ENCODE results near the gene SEC14L3. TPM values are rescaled to one million over a fixed set of nuclear protein-coding genes. Genes with fewer than 3 reads are reported as not detected.

The SEC14L3 gene
- total and polyA plus RNA-seq, 2 of the 13 experiments (the other 11 are each of a cell fraction or from before 2014, with no cell fraction given): not detected

- TF ChIP-seq, protein P1, sequence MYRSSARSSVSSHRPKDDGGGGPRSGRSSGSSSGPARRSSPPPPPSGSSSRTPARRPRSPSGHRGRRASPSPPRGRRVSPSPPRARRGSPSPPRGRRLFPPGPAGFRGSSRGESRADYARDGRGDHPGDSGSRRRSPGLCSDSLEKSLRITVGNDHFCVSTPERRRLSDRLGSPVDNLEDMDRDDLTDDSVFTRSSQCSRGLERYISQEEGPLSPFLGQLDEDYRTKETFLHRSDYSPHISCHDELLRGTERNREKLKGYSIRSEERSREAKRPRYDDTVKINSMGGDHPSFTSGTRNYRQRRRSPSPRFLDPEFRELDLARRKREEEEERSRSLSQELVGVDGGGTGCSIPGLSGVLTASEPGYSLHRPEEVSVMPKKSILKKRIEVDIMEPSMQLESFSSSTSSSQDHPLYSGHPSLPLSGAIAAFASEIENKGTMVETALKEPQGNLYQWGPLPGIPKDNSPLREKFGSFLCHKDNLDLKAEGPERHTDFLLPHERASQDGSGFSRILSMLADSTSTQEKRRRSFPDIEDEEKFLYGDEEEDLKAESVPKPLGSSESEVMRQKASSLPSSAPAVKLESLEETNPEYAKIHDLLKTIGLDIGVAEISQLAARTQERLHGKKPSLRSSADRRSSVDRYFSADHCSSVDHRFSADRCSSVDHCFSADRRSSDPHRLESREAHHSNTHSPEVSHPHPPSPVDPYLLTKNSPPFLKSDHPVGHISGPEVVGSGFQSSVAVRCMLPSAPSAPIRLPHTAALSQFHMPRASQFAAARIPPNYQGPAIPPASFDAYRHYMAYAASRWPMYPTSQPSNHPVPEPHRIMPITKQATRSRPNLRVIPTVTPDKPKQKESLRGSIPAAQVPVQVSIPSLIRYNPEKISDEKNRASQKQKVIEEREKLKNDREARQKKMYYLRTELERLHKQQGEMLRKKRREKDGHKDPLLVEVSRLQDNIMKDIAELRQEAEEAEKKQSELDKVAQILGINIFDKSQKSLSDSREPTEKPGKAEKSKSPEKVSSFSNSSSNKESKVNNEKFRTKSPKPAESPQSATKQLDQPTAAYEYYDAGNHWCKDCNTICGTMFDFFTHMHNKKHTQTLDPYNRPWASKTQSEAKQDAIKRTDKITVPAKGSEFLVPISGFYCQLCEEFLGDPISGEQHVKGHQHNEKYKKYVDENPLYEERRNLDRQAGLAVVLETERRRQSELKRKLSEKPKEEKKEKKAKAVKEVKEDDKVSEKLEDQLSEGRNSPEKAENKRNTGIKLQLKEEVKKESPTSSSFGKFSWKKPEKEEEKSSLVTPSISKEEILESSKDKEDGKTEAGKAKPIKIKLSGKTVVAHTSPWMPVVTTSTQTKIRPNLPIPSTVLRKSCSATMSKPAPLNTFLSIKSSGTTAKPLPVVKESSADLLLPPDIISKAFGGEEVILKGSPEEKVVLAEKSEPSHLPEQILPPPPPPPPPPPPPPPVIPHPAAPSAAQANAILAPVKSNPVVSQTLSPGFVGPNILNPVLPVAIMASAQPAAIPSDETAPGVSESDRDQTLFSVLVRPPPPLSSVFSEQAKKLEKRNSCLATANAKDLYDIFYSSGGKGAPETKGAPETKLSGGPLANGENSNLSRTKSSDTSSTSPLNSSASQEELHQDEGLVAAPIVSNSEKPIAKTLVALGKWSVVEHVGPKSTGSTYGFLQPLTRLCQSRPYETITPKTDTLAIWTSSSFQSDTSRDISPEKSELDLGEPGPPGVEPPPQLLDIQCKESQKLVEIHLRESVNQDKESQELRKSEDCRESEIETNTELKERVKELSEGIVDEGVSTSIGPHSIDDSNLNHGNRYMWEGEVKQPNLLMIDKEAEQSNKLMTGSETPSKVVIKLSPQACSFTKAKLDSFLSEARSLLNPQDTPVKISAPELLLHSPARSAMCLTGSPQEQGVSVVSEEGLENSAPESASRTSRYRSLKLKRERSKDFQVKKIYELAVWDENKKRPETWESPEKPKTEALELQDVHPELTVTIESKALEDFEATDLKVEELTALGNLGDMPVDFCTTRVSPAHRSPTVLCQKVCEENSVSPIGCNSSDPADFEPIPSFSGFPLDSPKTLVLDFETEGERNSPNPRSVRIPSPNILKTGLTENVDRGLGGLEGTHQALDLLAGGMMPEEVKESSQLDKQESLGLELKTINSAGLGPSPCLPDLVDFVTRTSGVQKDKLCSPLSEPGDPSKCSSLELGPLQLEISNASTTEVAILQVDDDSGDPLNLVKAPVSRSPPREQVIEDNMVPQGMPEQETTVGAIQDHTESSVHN (CRISPR knock-in tag; IDR thresholded peaks at IDR 0.05): peak; percentile 1; the same call in 1 of the 2 replicates
- TF ChIP-seq ZNF275 (CRISPR knock-in tag; IDR thresholded peaks at IDR 0.05; ENCODE audit: borderline replicate concordance) (no peak), REPIN1 (CRISPR knock-in tag; IDR thresholded peaks at IDR 0.05; ENCODE audit: borderline replicate concordance, low read depth) (peak; percentile 78), NFRKB (IDR thresholded peaks at IDR 0.05) (no peak), SAFB2 (CRISPR knock-in tag; IDR thresholded peaks at IDR 0.05; ENCODE audit: borderline replicate concordance, low read depth) (no peak), NFIC (IDR thresholded peaks at IDR 0.05; ENCODE audit: low read length) (0 out of 2 replicates have a peak, but pooled peaks have one; percentile 9), E2F5 (CRISPR knock-in tag; conservative IDR thresholded peaks at IDR 0.05) (no peak), MED1 (CRISPR knock-in tag; IDR thresholded peaks at IDR 0.05) (no peak; the same call in 1 of the 2 replicates)
- TF ChIP-seq, protein P2, sequence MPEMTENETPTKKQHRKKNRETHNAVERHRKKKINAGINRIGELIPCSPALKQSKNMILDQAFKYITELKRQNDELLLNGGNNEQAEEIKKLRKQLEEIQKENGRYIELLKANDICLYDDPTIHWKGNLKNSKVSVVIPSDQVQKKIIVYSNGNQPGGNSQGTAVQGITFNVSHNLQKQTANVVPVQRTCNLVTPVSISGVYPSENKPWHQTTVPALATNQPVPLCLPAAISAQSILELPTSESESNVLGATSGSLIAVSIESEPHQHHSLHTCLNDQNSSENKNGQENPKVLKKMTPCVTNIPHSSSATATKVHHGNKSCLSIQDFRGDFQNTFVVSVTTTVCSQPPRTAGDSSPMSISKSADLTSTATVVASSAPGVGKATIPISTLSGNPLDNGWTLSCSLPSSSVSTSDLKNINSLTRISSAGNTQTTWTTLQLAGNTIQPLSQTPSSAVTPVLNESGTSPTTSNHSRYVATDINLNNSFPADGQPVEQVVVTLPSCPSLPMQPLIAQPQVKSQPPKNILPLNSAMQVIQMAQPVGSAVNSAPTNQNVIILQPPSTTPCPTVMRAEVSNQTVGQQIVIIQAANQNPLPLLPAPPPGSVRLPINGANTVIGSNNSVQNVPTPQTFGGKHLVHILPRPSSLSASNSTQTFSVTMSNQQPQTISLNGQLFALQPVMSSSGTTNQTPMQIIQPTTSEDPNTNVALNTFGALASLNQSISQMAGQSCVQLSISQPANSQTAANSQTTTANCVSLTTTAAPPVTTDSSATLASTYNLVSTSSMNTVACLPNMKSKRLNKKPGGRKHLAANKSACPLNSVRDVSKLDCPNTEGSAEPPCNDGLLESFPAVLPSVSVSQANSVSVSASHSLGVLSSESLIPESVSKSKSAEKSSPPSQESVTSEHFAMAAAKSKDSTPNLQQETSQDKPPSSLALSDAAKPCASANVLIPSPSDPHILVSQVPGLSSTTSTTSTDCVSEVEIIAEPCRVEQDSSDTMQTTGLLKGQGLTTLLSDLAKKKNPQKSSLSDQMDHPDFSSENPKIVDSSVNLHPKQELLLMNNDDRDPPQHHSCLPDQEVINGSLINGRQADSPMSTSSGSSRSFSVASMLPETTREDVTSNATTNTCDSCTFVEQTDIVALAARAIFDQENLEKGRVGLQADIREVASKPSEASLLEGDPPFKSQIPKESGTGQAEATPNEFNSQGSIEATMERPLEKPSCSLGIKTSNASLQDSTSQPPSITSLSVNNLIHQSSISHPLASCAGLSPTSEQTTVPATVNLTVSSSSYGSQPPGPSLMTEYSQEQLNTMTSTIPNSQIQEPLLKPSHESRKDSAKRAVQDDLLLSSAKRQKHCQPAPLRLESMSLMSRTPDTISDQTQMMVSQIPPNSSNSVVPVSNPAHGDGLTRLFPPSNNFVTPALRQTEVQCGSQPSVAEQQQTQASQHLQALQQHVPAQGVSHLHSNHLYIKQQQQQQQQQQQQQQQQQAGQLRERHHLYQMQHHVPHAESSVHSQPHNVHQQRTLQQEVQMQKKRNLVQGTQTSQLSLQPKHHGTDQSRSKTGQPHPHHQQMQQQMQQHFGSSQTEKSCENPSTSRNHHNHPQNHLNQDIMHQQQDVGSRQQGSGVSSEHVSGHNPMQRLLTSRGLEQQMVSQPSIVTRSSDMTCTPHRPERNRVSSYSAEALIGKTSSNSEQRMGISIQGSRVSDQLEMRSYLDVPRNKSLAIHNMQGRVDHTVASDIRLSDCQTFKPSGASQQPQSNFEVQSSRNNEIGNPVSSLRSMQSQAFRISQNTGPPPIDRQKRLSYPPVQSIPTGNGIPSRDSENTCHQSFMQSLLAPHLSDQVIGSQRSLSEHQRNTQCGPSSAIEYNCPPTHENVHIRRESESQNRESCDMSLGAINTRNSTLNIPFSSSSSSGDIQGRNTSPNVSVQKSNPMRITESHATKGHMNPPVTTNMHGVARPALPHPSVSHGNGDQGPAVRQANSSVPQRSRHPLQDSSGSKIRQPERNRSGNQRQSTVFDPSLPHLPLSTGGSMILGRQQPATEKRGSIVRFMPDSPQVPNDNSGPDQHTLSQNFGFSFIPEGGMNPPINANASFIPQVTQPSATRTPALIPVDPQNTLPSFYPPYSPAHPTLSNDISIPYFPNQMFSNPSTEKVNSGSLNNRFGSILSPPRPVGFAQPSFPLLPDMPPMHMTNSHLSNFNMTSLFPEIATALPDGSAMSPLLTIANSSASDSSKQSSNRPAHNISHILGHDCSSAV (CRISPR knock-in tag; IDR thresholded peaks at IDR 0.05; ENCODE audit: borderline replicate concordance): no peak
Measured at GRCh38 chr22:30421695-30422480, 49.9 kb downstream of the SEC14L3 start (continued).

All from HepG2 (cell line).